ENCODE results near the gene KRTAP17-1.

DNA sequence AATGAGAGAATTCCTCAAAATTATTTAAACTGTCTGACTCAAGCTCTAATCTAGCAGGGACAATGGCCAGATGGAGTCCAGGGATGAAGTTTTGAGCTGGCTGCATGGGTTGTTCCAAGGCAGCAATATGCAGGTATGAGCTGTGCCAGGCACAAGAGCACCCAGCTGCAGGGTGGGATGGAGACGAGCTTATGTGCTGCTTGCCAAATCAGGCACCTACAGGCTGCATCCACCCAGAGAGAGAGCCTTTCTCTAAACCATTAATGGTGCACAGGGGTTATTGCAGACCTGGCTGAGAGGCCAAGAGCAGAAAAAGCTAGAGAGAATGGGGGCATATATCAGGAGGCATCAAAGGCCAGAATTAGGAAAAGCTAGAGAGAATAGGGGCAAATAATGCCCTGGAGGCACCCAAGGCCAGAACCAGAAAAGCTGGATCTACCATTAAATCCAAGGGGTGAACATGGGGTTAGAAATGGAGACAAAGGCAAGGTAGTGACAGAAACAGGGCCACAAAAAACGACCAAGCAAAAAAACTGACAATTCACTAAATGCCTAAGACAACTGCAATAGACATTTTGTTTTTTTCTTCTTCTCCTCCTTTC lies 24.2 kb upstream of the KRTAP17-1 start:
- TF ChIP-seq, protein P1, sequence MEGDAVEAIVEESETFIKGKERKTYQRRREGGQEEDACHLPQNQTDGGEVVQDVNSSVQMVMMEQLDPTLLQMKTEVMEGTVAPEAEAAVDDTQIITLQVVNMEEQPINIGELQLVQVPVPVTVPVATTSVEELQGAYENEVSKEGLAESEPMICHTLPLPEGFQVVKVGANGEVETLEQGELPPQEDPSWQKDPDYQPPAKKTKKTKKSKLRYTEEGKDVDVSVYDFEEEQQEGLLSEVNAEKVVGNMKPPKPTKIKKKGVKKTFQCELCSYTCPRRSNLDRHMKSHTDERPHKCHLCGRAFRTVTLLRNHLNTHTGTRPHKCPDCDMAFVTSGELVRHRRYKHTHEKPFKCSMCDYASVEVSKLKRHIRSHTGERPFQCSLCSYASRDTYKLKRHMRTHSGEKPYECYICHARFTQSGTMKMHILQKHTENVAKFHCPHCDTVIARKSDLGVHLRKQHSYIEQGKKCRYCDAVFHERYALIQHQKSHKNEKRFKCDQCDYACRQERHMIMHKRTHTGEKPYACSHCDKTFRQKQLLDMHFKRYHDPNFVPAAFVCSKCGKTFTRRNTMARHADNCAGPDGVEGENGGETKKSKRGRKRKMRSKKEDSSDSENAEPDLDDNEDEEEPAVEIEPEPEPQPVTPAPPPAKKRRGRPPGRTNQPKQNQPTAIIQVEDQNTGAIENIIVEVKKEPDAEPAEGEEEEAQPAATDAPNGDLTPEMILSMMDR (conservative IDR thresholded peaks at IDR 0.05 in 1 of 2, IDR thresholded peaks at IDR 0.05 in 1 of 2; ENCODE audit: extremely low read depth in 1 of 2, insufficient read depth in 1 of 2, low read depth in 1 of 2, low read length in 2 of 2), result no peak
- no peak for TF ChIP-seq EZH2 (IDR thresholded peaks at IDR 0.05; ENCODE audit: borderline replicate concordance, low read length)

All from mammary epithelial cell (primary cell).